B cell (primary cell): ENCODE results near the gene HS6ST3. TPM values are rescaled to one million over a fixed set of nuclear protein-coding genes. Genes with fewer than 3 reads are reported as not detected.

Experiments
- ATAC-seq: fragments of 200-7000 bp; cut with Tn5 transposase; one replicate; pipeline ENCODE4 v1.10.0; 2021; ENCODE audit warnings: low read depth, mild to moderate bottlenecking, moderate number of reproducible peaks, moderate library complexity
- CTCF ChIA-PET: fragments of 350-600 bp; sonication (Branson Sonifier 250); formaldehyde crosslinking; loops from one replicate; lab custom pipeline; 2021; ENCODE audit warnings: antibody characterized with exemption, inconsistent platforms; lab: Charles Lee
- POLR2A ChIA-PET: fragments of 350-600 bp; sonication (Branson Sonifier 250); formaldehyde crosslinking; loops from one replicate; lab custom pipeline; 2021; ENCODE audit warnings: antibody characterized with exemption; lab: Charles Lee
- DNase-seq: peaks from one replicate; pipeline ENCODE4 v3.0.0; 2013
- H2AFZ ChIP-seq: 2 replicates; pipeline ENCODE4 v1.6.1; 2012; ENCODE audit warnings: mild to moderate bottlenecking, low read depth, low read length; ENCODE audit not compliant: insufficient read depth, poor library complexity, severe bottlenecking
- H3K27ac ChIP-seq, 2 donors: 1 replicate in 1 of 2; 2 replicates in 1 of 2; pipeline ENCODE4 v1.5.1; 2012 to 2013; ENCODE audit warnings: low read length in 2 of 2, mild to moderate bottlenecking in 2 of 2, moderate library complexity in 1 of 2
- H3K27me3 ChIP-seq, 4 experiments: fragments of 200-600 bp in 1 of 4; sonication (generic) in 1 of 4; replicated peaks in 1 of 4; 1 replicate in 2 of 4; 2 replicates in 2 of 4; pipeline versions ENCODE4 v1.6.1 to v1.7.0; 2013 to 2016; ENCODE audit warnings: low read length in 3 of 4, mild to moderate bottlenecking in 2 of 4, mixed read lengths in 1 of 4, moderate library complexity in 1 of 4; ENCODE audit not compliant: insufficient read depth in 4 of 4, control insufficient read depth in 3 of 4; ENCODE audit errors: control extremely low read depth in 1 of 4
- H3K36me3 ChIP-seq, 2 experiments: replicated peaks in 1 of 2; 1 replicate in 1 of 2; 2 replicates in 1 of 2; pipeline versions ENCODE4 v1.6.1 to v1.7.1; 2013; ENCODE audit warnings: low read length in 1 of 2; ENCODE audit not compliant: insufficient read depth in 2 of 2, control insufficient read depth in 1 of 2; ENCODE audit errors: control extremely low read depth in 1 of 2, extremely low read depth in 1 of 2
- H3K4me1 ChIP-seq, 2 donors: fragments of 200-600 bp in 1 of 2; sonication (generic) in 1 of 2; 1 replicate in 1 of 2; 2 replicates in 1 of 2; pipeline versions ENCODE4 v1.5.1 to v1.6.1; 2013 to 2017; ENCODE audit warnings: low read length in 2 of 2; ENCODE audit not compliant: control insufficient read depth in 2 of 2, insufficient read depth in 2 of 2
- H3K4me2 ChIP-seq: replicated peaks from 2 replicates; pipeline ENCODE3; 2012; ENCODE audit warnings: mild to moderate bottlenecking, low read depth, low read length; ENCODE audit not compliant: poor library complexity, severe bottlenecking
- H3K4me3 ChIP-seq, 5 experiments: fragments of 200-600 bp in 1 of 5; sonication (generic) in 1 of 5; 1 replicate in 3 of 5; 2 replicates in 2 of 5; pipeline versions ENCODE4 v1.5.1 to v1.7.0; 2011 to 2016; ENCODE audit warnings: low read length in 4 of 5, mild to moderate bottlenecking in 4 of 5, low read depth in 2 of 5, control low read depth in 1 of 5, moderate library complexity in 1 of 5; ENCODE audit not compliant: insufficient read depth in 1 of 5; ENCODE audit errors: control extremely low read depth in 1 of 5, extremely low read depth in 1 of 5
- H3K79me2 ChIP-seq: fragments of 200-600 bp; sonication (generic); one replicate; pipeline ENCODE4 v1.6.0; 2016; ENCODE audit warnings: low read length; ENCODE audit not compliant: control insufficient read depth, insufficient read depth
- H3K9ac ChIP-seq: fragments of 200-600 bp; sonication (generic); 2 replicates; pipeline ENCODE4 v1.6.1; 2017; ENCODE audit warnings: mild to moderate bottlenecking, low read length, moderate library complexity
- H3K9me3 ChIP-seq, 3 donors: one replicate each; pipeline versions ENCODE4 v1.6.1 to v1.7.1; 2013; ENCODE audit warnings: low read length in 2 of 3; ENCODE audit not compliant: control insufficient read depth in 2 of 3, insufficient read depth in 1 of 3; ENCODE audit errors: control extremely low read depth in 1 of 3
- H4K20me1 ChIP-seq: 2 replicates; pipeline ENCODE4 v1.6.0; 2012; ENCODE audit warnings: mild to moderate bottlenecking, low read length; ENCODE audit not compliant: insufficient read depth, control insufficient read depth, poor library complexity, severe bottlenecking
- H3K27ac Mint-ChIP-seq: one replicate; pipeline ENCODE4 v1.8.0; 2021; ENCODE audit warnings: mixed read lengths
- H3K27me3 Mint-ChIP-seq: one replicate; pipeline ENCODE4 v1.8.0; 2021; ENCODE audit warnings: mixed read lengths
- H3K4me1 Mint-ChIP-seq: one replicate; pipeline ENCODE4 v1.8.0; 2021; ENCODE audit warnings: mixed read lengths
- H3K4me3 Mint-ChIP-seq: one replicate; pipeline ENCODE4 v1.8.0; 2021; ENCODE audit warnings: mixed read lengths
- H3K9me3 Mint-ChIP-seq: one replicate; pipeline ENCODE4 v1.8.0; 2022; ENCODE audit warnings: mixed read lengths; ENCODE audit not compliant: insufficient read depth
- CTCF ChIP-seq: fragments of 200-600 bp; IDR thresholded peaks from one replicate; pipeline ENCODE4 v1.8.0; 2022; ENCODE audit warnings: antibody characterized with exemption, mild to moderate bottlenecking
- EZH2 ChIP-seq: IDR thresholded peaks from 2 replicates; pipeline ENCODE4 v1.6.1; 2012; ENCODE audit warnings: borderline replicate concordance, low read depth, mild to moderate bottlenecking, moderate library complexity, low read length; ENCODE audit not compliant: insufficient read depth, poor library complexity, severe bottlenecking
- WGBS: methylation state at CpG from one replicate; pipeline ENCODE4 v1.1.5; 2013; ENCODE audit warnings: missing lambda C conversion rate; ENCODE audit not compliant: insufficient coverage; 5-methylcytosine and 5-hydroxymethylcytosine counted together
- intact Hi-C: fragments of 100-400 bp; cut with micrococcal nuclease; formaldehyde crosslinking; loops from one replicate; pipeline ENCODE4 v1.10.0; 2022
- polyA plus RNA-seq: library from polyadenylated mRNA; depleted of rRNA; stranded (reverse); fragments of >200 nt; gene quantifications from 2 replicates; pipeline ENCODE4 v1.2.3, GENCODE V29; 2012
- total RNA-seq, 2 donors: library from RNA; stranded (reverse); fragments of 120-200 nt in 1 of 2; gene quantifications; 1 replicate in 1 of 2; 2 replicates in 1 of 2; pipeline versions ENCODE4 v1.2.3 to v1.2.4, GENCODE V29; 2013 to 2022

The HS6ST3 gene
- total and polyA plus RNA-seq, 2 donors (not counting 1 experiment from before 2014, with no cell fraction given), result not detected

- intact Hi-C loops, result no loop called here
- H3K79me2 ChIP-seq, result no peaks in the 10 kb centered on the region
- no peak overlapping the region for H2AFZ ChIP-seq
- CTCF ChIA-PET, result no interaction called here
- H3K4me2 ChIP-seq, result no peak overlapping the region
- Mint-ChIP-seq H3K27me3 (no peaks in the 10 kb centered on the region), H3K4me1 (no peaks in the 10 kb centered on the region), H3K4me3 (no peak overlapping the region), H3K9me3 (no peaks in the 10 kb centered on the region), H3K27ac (no peak overlapping the region)
- H3K4me1 ChIP-seq, result no peaks in the 10 kb centered on the region
- H4K20me1 ChIP-seq, result no peaks in the 10 kb centered on the region
- ATAC-seq, result no peak
- no peaks in the 10 kb centered on the region for H3K27me3 ChIP-seq
- H3K27ac ChIP-seq, result no peak overlapping the region
- 39% methylated on average over 2 of the region's 4 CpGs for WGBS
- POLR2A ChIA-PET, result no interaction called here
- no peaks in the 10 kb centered on the region for H3K36me3 ChIP-seq
- H3K9me3 ChIP-seq, result no peaks in the 10 kb centered on the region
- DNase-seq, result no peak
- no peak for TF ChIP-seq CTCF
- TF ChIP-seq EZH2, result no peak
- no peak overlapping the region for H3K9ac ChIP-seq
- no peak overlapping the region for H3K4me3 ChIP-seq
These were observed 703.5 kb downstream of the HS6ST3 start for GRCh38 chr13:96793404-96793755.

- H3K4me1 Mint-ChIP-seq, result no peaks in the 10 kb centered on the region
- no peak for TF ChIP-seq EZH2
- TF ChIP-seq CTCF, result no peak
- no peaks in the 10 kb centered on the region for H3K27me3 Mint-ChIP-seq
- Histone ChIP-seq H3K27ac (no peak overlapping the region), H3K36me3 (no peaks in the 10 kb centered on the region), H3K4me3 (no peak overlapping the region), H4K20me1 (no peaks in the 10 kb centered on the region), H3K9me3 (no peaks in the 10 kb centered on the region), H3K27me3 (no peaks in the 10 kb centered on the region), H3K4me2 (no peak overlapping the region), H3K9ac (no peak overlapping the region), H2AFZ (no peak overlapping the region), H3K4me1 (no peaks in the 10 kb centered on the region), H3K79me2 (no peaks in the 10 kb centered on the region)
- CTCF ChIA-PET, result no interaction called here
- H3K4me3 Mint-ChIP-seq, result no peak overlapping the region
- no peak overlapping the region for H3K27ac Mint-ChIP-seq
- intact Hi-C loops, result no loop called here
- POLR2A ChIA-PET, result no interaction called here
- H3K9me3 Mint-ChIP-seq, result no peaks in the 10 kb centered on the region
- ATAC-seq, result no peak
- DNase-seq, result no peak
These were observed 704.8 kb downstream of the HS6ST3 start for GRCh38 chr13:96794669-96795068.
